Glomerular visceral epithelial cell (primary cell): Measurements from ENCODE around the gene SLC22A17.
A peak's percentile ranks its signal among the peaks of the same experiment; 100 is the strongest.

ENCODE experiments used
- DNase-seq: peaks from one replicate; pipeline ENCODE4 v3.0.0-alpha.2; 2016; ENCODE audit errors: extremely low spot score

The SLC22A17 gene

GRCh38 chr14:23307687-23308644 lies 44.7 kb downstream of the SLC22A17 start:
- DNase-seq = no peak

- no peak for DNase-seq
These were observed 45.5 kb downstream of the SLC22A17 start for GRCh38 chr14:23307146-23307530.

DNA sequence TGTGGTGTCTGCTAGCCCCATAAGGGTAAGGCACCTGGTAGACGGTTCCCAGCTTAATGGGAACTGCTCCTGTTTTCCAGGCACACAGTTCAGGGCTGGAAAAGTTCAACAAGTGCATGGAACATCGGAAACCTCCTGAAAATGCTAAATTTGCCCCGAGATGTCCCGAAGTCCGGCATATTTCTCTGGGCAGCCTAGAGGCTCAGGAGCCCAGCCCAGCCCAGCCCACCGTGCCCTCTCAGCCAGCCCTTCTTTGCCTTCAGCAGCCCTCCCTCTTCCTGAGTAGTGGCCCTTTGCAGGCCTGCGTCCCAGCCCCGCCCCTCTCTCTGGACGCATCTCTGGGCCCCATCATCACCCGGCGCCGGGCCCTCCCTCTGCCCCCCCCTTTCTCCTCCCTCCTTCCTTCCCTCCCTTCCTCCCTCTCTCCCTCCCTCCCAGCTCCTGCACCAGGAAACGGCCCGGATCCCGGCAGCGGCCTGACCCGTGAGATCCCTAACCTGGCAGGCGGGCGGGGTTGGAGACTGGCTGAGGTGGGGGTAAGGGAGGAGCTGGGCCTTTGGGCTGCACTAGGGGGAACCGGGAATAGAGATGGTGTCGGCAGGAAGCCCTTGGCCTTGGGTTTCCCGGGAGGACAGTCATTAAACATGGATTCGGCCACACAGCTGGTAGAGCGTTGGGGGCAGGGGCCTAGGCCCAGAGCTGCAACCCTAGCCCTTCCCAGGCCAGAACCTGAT lies 46.1 kb downstream of the SLC22A17 start, which contains the start of gene BCL2L2:
TSS of gene BCL2L2 (plus strand) at position 422 of the 734 bp plus-strand sequence. CDS start 935 bp downstream, outside the sequence.
- peak; percentile 95 for DNase-seq

- DNase-seq = peak; percentile 78
These were observed 50.1 kb downstream of the SLC22A17 start, which contains the start of gene PPP1R3E for GRCh38 chr14:23302290-23303225. Gene PPP1R3E (minus strand): TSS chr14:23302859. CDS start chr14:23302576, 283 bp downstream.

GRCh38 chr14:23301969-23302289 lies 50.8 kb downstream of the SLC22A17 start:
- no peak for DNase-seq

GRCh38 chr14:23301288-23301968 lies 51.3 kb downstream of the SLC22A17 start:
- peak; percentile 99 for DNase-seq

- DNase-seq = peak; percentile 33
These were observed 51.9 kb downstream of the SLC22A17 start for GRCh38 chr14:23300687-23301223.

DNA sequence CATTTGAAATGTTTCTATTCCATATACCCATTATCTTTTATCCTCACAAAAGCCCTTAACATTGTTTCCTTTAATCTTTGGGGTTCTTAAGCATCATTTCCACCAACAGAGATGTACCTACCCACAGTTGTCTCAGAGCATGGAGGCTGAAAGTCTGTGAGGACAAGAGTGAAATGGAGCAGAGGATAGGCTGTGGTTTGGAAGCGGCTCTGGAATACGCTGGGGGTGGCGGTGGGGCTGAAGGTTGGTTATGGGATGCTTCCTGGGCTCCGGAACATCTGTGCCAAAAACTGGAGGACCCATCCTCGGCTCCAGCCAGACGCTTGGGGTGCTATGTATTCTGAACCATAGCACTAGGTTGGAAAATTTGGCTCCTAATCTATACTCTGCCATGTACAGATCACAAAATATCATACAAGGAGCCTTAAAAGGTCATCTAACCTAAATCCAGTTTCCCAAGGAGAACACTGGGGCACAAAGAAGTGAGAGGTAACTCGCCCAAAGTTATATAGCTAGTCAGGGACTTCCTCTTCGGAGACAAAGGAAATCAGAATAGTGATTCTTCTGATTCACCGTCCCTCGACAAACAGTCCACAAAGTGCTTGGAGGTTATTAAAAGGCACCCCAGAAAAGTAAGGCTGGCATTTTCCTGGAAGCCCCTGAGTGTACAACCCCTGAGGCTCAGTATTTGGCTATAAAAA lies 52.6 kb downstream of the SLC22A17 start:
- DNase-seq = no peak

- peak; percentile 38 for DNase-seq
These were observed 53.3 kb downstream of the SLC22A17 start for GRCh38 chr14:23299211-23299957.

DNA sequence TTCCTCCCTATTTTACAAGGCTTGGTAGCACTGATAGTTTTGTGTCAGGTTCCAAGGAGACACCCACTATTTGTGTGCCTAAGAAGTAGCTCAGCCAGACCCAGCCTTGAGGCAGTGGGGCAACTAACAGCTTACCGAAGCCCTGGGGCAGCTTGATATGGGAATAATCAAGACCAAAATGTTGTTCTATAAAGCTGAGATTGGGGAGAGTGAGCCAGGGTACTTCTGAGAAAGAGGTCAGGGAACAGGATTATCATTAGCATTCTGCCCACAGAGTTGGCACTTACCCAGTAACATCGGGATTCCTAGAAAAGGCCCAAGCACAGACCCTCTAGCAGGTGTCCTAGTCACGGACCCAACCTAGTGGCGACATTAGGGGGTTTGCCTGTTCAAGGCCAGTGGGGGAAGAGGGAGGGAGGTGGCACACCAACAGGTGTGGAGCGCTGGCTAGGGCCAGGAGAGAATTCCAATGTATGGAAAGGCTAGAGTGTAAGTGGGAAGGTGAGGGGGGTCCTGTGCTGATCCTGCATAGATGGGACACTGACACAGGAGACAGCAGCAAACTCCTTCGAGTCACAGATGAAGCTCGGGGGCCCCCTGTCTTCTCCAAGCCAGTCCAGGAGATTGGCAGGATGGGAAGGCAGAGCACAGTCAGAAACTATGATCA lies 54.9 kb downstream of the SLC22A17 start:
- no peak for DNase-seq

- DNase-seq = no peak
These were observed 55.6 kb downstream of the SLC22A17 start for GRCh38 chr14:23297096-23297495.
